IMR-90 (cell line): Measurements from ENCODE around the gene ZFP36. TPM values are rescaled to one million over a fixed set of nuclear protein-coding genes. Genes with fewer than 3 reads are reported as not detected.

ENCODE experiments used
- ATAC-seq: fragments of 200-7000 bp; cut with Tn5 transposase; 2 replicates; pipeline ENCODE4 v1.9.1; 2020; ENCODE audit warnings: low read depth, mild to moderate bottlenecking, moderate library complexity
- BruUV-seq: library from RNA; stranded (reverse); fragments of 400-500 nt; replicated peaks from 2 replicates; lab custom pipeline; 2021; lab: Mats Ljungman, UMichigan
- CTCF ChIA-PET: fragments of 300-600 bp; formaldehyde crosslinking; extraction: SDS; loops from one replicate; lab custom pipeline; 2021; ENCODE audit warnings: antibody characterized with exemption; lab: Yijun Ruan, JAX
- POLR2A ChIA-PET: fragments of 300-600 bp; sonication (Branson Sonifier 250); formaldehyde crosslinking; loops from one replicate; lab custom pipeline; 2022; ENCODE audit warnings: antibody characterized with exemption; ENCODE audit not compliant: unreplicated experiment; lab: Charles Lee
- DNase-seq: peaks from one replicate; pipeline ENCODE4 v3.0.0; 2013
- H2AFZ ChIP-seq: replicated peaks from 2 replicates; pipeline ENCODE3; 2013; ENCODE audit warnings: low read length, mild to moderate bottlenecking; ENCODE audit not compliant: poor library complexity
- H2AK5ac ChIP-seq: 2 replicates; pipeline ENCODE4 v1.6.1; 2013; ENCODE audit warnings: low read depth, low read length, inconsistent platforms
- H2AK9ac ChIP-seq: replicated peaks from 2 replicates; pipeline ENCODE3; 2013; ENCODE audit warnings: mild to moderate bottlenecking, low read depth, low read length, moderate library complexity; ENCODE audit not compliant: poor library complexity
- H2BK120ac ChIP-seq: 2 replicates; pipeline ENCODE4 v1.6.1; 2013; ENCODE audit warnings: low read depth, low read length, inconsistent platforms
- H2BK15ac ChIP-seq: 3 replicates; pipeline ENCODE4 v1.6.1; 2013; ENCODE audit warnings: low read depth, low read length, inconsistent platforms
- H2BK20ac ChIP-seq: 2 replicates; pipeline ENCODE4 v1.6.1; 2013; ENCODE audit warnings: low read depth, mild to moderate bottlenecking, inconsistent platforms, low read length, moderate library complexity
- H2BK5ac ChIP-seq: 2 replicates; pipeline ENCODE4 v1.6.1; 2013; ENCODE audit warnings: mild to moderate bottlenecking, low read depth, low read length, inconsistent platforms; ENCODE audit not compliant: poor library complexity, severe bottlenecking
- H3K14ac ChIP-seq: replicated peaks from 2 replicates; pipeline ENCODE4 v1.6.1; 2013; ENCODE audit warnings: low read depth, low read length, inconsistent platforms
- H3K18ac ChIP-seq: 2 replicates; pipeline ENCODE4 v1.6.1; 2013; ENCODE audit warnings: low read depth, low read length, control low read depth
- H3K23ac ChIP-seq: 2 replicates; pipeline ENCODE4 v1.6.1; 2013; ENCODE audit warnings: low read depth, low read length, inconsistent platforms
- H3K27ac ChIP-seq: 2 replicates; pipeline ENCODE4 v1.5.1; 2013; ENCODE audit warnings: mild to moderate bottlenecking, control low read depth, low read length; ENCODE audit not compliant: insufficient read depth
- H3K27me3 ChIP-seq: 2 replicates; pipeline ENCODE4 v1.6.1; 2013; ENCODE audit warnings: low read length; ENCODE audit not compliant: control insufficient read depth, insufficient read depth
- H3K36me3 ChIP-seq: 2 replicates; pipeline ENCODE4 v1.6.1; 2013; ENCODE audit warnings: low read length, mixed read lengths; ENCODE audit not compliant: control insufficient read depth, insufficient read depth
- H3K4ac ChIP-seq: 2 replicates; pipeline ENCODE4 v1.6.1; 2013; ENCODE audit warnings: low read depth, low read length, inconsistent platforms
- H3K4me1 ChIP-seq: 2 replicates; pipeline ENCODE4 v1.6.1; 2013; ENCODE audit warnings: low read length, mixed read lengths; ENCODE audit not compliant: control insufficient read depth, insufficient read depth
- H3K4me2 ChIP-seq: 2 replicates; pipeline ENCODE4 v1.6.1; 2013; ENCODE audit warnings: low read depth, mild to moderate bottlenecking, control low read depth, low read length, moderate library complexity
- H3K4me3 ChIP-seq: 2 replicates; pipeline ENCODE4 v1.5.1; 2013; ENCODE audit warnings: low read depth, mild to moderate bottlenecking, control low read depth, low read length, moderate library complexity; ENCODE audit not compliant: insufficient read depth
- H3K56ac ChIP-seq: 2 replicates; pipeline ENCODE4 v1.6.1; 2013; ENCODE audit warnings: low read length, inconsistent platforms; ENCODE audit not compliant: insufficient read depth; ENCODE audit errors: extremely low read depth
- H3K79me1 ChIP-seq, 2 experiments: 2 replicates each; pipeline ENCODE4 v1.6.1; 2013; ENCODE audit warnings: low read length in 2 of 2, inconsistent platforms in 1 of 2, low read depth in 1 of 2
- H3K9ac ChIP-seq: 2 replicates; pipeline ENCODE4 v1.6.1; 2013; ENCODE audit warnings: low read depth, low read length, control low read depth
- H3K9me1 ChIP-seq: 2 replicates; pipeline ENCODE4 v1.6.1; 2013; ENCODE audit warnings: low read length, inconsistent platforms; ENCODE audit not compliant: insufficient read depth
- H3K9me3 ChIP-seq: 2 replicates; pipeline ENCODE4 v1.6.1; 2013; ENCODE audit warnings: low read length; ENCODE audit not compliant: control insufficient read depth, insufficient read depth
- H4K20me1 ChIP-seq: 2 replicates; pipeline ENCODE4 v1.6.1; 2013; ENCODE audit warnings: low read length, inconsistent platforms; ENCODE audit not compliant: insufficient read depth
- H4K5ac ChIP-seq: 2 replicates; pipeline ENCODE4 v1.6.1; 2013; ENCODE audit warnings: mild to moderate bottlenecking, low read depth, low read length, control low read depth
- H4K8ac ChIP-seq, 2 experiments: 2 replicates each; pipeline ENCODE4 v1.6.1; 2013; ENCODE audit warnings: low read depth in 2 of 2, low read length in 2 of 2, control low read depth in 1 of 2, inconsistent platforms in 1 of 2
- H4K91ac ChIP-seq: 2 replicates; pipeline ENCODE4 v1.6.1; 2013; ENCODE audit warnings: low read depth, low read length, inconsistent platforms; ENCODE audit not compliant: insufficient read depth
- BHLHE40 ChIP-seq: fragments of 150-350 bp; IDR thresholded peaks from 2 replicates; pipeline ENCODE4 v1.6.1; 2016; ENCODE audit warnings: mild to moderate bottlenecking, low read depth, low read length
- CEBPB ChIP-seq: IDR thresholded peaks from 2 replicates; pipeline ENCODE4 v1.6.1; 2012; ENCODE audit warnings: low read depth, low read length, improper control_type of control experiment
- CHD1 ChIP-seq: IDR thresholded peaks from 2 replicates; pipeline ENCODE4 v1.6.1; 2012; ENCODE audit warnings: low read depth, low read length, improper control_type of control experiment
- FOS ChIP-seq: fragments of 150-350 bp; IDR thresholded peaks from 2 replicates; pipeline ENCODE4 v1.6.1; 2016; ENCODE audit warnings: low read depth, low read length
- MAFK ChIP-seq: IDR thresholded peaks from 2 replicates; pipeline ENCODE4 v1.6.1; 2012; ENCODE audit warnings: low read depth, low read length, improper control_type of control experiment
- MAZ ChIP-seq: IDR thresholded peaks from 2 replicates; pipeline ENCODE4 v1.6.1; 2012; ENCODE audit warnings: low read depth, mild to moderate bottlenecking, low read length, improper control_type of control experiment, moderate library complexity, borderline replicate concordance
- NFE2L2 ChIP-seq: fragments of 150-350 bp; IDR thresholded peaks from 2 replicates; pipeline ENCODE4 v1.6.1; 2016; ENCODE audit warnings: low read depth, mild to moderate bottlenecking, low read length
- POLR2A ChIP-seq: IDR thresholded peaks from 2 replicates; pipeline ENCODE4 v1.6.1; 2012; ENCODE audit warnings: mild to moderate bottlenecking, low read depth, low read length
- RAD21 ChIP-seq: IDR thresholded peaks from 2 replicates; pipeline ENCODE4 v1.6.1; 2012; ENCODE audit warnings: low read length, improper control_type of control experiment
- RCOR1 ChIP-seq: IDR thresholded peaks from 2 replicates; pipeline ENCODE4 v1.6.1; 2012; ENCODE audit warnings: mild to moderate bottlenecking, low read length, improper control_type of control experiment; ENCODE audit not compliant: insufficient replicate concordance
- RFX5 ChIP-seq: IDR thresholded peaks from 2 replicates; pipeline ENCODE4 v1.8.0; 2012; ENCODE audit warnings: low read depth, mild to moderate bottlenecking, low read length, moderate library complexity
- SMC3 ChIP-seq: fragments of 150-350 bp; IDR thresholded peaks from 2 replicates; pipeline ENCODE4 v1.6.1; 2016; ENCODE audit warnings: low read depth, mild to moderate bottlenecking, antibody characterized with exemption, low read length, moderate library complexity
- WGBS, 2 experiments: methylation state at CpG; one replicate each; pipeline versions ENCODE4 v1.1.5 to v1.1.7; 2013; ENCODE audit warnings: missing lambda C conversion rate in 2 of 2; ENCODE audit not compliant: insufficient read length in 1 of 2; ENCODE audit errors: extremely low coverage in 2 of 2; 5-methylcytosine and 5-hydroxymethylcytosine counted together
- dilution Hi-C: fragments of 300-500 bp; cut with HindIII; formaldehyde crosslinking; loops from one replicate; pipeline ENCODE4 v1.14.3; 2018; ENCODE audit warnings: low sequenced_read_pairs; ENCODE audit not compliant: unreplicated experiment
- in situ Hi-C: fragments of 300-500 bp; cut with MboI; formaldehyde crosslinking; loops from 3 replicates; pipeline ENCODE4 v1.14.3; 2019; ENCODE audit warnings: low sequenced_read_pairs, inconsistent platforms, mixed read lengths
- intact Hi-C: fragments of 100-400 bp; cut with micrococcal nuclease; formaldehyde crosslinking; loops from 2 replicates; pipeline ENCODE4 v1.10.0; 2022
- polyA plus RNA-seq, 3 experiments: library from polyadenylated mRNA; depleted of rRNA; stranded (reverse); fragments of >200 nt; gene quantifications; 2 replicates each; pipeline ENCODE4 v1.2.3, GENCODE V29; 2012; ENCODE audit warnings: low replicate concordance in 1 of 3
- total RNA-seq: library from RNA; depleted of rRNA; stranded (reverse); fragments of >200 nt; gene quantifications from 2 replicates; pipeline ENCODE4 v1.2.3, GENCODE V29; 2012
- TF ChIP-seq, protein P1 (sequence below): fragments of 150-350 bp; IDR thresholded peaks from 2 replicates; pipeline ENCODE4 v1.6.1; 2016; ENCODE audit warnings: low read depth, mild to moderate bottlenecking, low read length, moderate library complexity, borderline replicate concordance
- TF ChIP-seq, protein P2 (sequence below): fragments of 150-350 bp; IDR thresholded peaks from 2 replicates; pipeline ENCODE4 v1.6.1; 2017; ENCODE audit warnings: mild to moderate bottlenecking, antibody characterized with exemption, low read length, low read depth
- TF ChIP-seq, protein P3 (sequence below): conservative IDR thresholded peaks from 2 replicates; pipeline ENCODE4 v1.5.1; 2012; ENCODE audit warnings: mild to moderate bottlenecking, low read depth, low read length, improper control_type of control experiment

The ZFP36 gene
- total and polyA plus RNA-seq, 2 of the 4 experiments (the other 2 are of a cell fraction), result 1.4 to 45.0 TPM

DNA sequence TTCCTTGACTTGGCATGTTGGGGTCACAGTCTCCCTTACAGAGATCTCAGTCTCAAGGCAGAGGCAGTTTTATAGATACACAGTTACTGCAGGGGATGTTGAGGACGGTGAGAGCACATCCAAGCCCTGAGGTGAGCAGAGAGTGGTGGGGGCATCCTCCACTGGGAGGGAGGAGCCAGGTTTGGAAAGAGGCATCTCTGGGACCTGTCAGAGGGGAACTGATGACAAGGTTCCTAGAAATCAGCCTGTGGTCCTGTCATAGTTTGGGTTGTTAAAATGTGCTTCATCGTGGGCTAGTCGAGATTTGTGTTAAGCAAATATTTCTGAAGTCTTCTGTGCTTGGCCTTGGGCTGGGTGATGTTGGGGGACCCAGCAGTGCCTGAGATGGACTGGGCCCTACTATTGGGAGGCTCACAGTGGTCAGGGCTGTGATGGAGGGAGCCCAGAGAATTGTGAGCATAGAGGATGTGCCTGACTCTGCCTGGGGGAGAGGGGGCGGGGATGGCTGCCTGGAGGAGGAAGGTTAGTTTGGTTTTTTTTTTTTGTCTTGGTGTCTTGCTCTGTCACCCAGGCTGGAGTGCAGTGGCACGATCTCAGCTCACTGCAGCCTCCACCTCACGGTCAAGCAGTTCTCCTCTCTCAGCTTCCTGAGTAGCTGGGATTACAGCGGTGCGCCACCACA lies 42.6 kb downstream of the ZFP36 start:
- DNase-seq, result no peak
- ATAC-seq, result no peak
- CTCF ChIA-PET, result no interaction called here
- TF ChIP-seq POLR2A (no peak), MAZ (no peak), BHLHE40 (no peak), NFE2L2 (no peak), CHD1 (no peak), MAFK (no peak), CEBPB (no peak), RCOR1 (no peak), RFX5 (no peak), RAD21 (no peak), FOS (no peak), SMC3 (no peak)
- TF ChIP-seq, protein P1, sequence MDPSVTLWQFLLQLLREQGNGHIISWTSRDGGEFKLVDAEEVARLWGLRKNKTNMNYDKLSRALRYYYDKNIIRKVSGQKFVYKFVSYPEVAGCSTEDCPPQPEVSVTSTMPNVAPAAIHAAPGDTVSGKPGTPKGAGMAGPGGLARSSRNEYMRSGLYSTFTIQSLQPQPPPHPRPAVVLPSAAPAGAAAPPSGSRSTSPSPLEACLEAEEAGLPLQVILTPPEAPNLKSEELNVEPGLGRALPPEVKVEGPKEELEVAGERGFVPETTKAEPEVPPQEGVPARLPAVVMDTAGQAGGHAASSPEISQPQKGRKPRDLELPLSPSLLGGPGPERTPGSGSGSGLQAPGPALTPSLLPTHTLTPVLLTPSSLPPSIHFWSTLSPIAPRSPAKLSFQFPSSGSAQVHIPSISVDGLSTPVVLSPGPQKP, result no peak
- TF ChIP-seq, protein P2, sequence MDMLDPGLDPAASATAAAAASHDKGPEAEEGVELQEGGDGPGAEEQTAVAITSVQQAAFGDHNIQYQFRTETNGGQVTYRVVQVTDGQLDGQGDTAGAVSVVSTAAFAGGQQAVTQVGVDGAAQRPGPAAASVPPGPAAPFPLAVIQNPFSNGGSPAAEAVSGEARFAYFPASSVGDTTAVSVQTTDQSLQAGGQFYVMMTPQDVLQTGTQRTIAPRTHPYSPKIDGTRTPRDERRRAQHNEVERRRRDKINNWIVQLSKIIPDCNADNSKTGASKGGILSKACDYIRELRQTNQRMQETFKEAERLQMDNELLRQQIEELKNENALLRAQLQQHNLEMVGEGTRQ, result no peak
- TF ChIP-seq, protein P3, sequence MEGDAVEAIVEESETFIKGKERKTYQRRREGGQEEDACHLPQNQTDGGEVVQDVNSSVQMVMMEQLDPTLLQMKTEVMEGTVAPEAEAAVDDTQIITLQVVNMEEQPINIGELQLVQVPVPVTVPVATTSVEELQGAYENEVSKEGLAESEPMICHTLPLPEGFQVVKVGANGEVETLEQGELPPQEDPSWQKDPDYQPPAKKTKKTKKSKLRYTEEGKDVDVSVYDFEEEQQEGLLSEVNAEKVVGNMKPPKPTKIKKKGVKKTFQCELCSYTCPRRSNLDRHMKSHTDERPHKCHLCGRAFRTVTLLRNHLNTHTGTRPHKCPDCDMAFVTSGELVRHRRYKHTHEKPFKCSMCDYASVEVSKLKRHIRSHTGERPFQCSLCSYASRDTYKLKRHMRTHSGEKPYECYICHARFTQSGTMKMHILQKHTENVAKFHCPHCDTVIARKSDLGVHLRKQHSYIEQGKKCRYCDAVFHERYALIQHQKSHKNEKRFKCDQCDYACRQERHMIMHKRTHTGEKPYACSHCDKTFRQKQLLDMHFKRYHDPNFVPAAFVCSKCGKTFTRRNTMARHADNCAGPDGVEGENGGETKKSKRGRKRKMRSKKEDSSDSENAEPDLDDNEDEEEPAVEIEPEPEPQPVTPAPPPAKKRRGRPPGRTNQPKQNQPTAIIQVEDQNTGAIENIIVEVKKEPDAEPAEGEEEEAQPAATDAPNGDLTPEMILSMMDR, result no peak

More for the DNA sequence above, 42.6 kb downstream of the ZFP36 start:
- H2AFZ ChIP-seq, result no peak overlapping the region
- H4K20me1 ChIP-seq, result peaks cover 56% of the 10 kb centered on the region
- H3K56ac ChIP-seq, result no peak overlapping the region
- WGBS, 2 experiments, result 100% methylated on average over 1 of the region's 8 CpGs; no CpG with 5 or more reads in 1 of the 2 experiments
- H3K4me2 ChIP-seq, result no peak overlapping the region
- H3K9me3 ChIP-seq, result no peaks in the 10 kb centered on the region
- H4K8ac ChIP-seq, result no peak overlapping the region
- no peak overlapping the region for H2BK120ac ChIP-seq
- dilution Hi-C loops (no loop called here), intact Hi-C loops (loop anchor here (10.0 kb wide), 1 partner anchor 396 kb away; the partner anchor contains the start of gene FBL), in situ Hi-C loops (loop anchor here (25.0 kb wide), 1 partner anchor 388 kb away; the partner anchor contains the start of genes DYRK1B and FBL)
- no peak overlapping the region for H3K23ac ChIP-seq
- no TSS peak for BruUV-seq
- no peak overlapping the region for H2BK15ac ChIP-seq
- H3K79me1 ChIP-seq, result peaks cover 22 to 82% of the 10 kb centered on the region in 2 experiments
- H3K9me1 ChIP-seq, result peaks cover 22% of the 10 kb centered on the region
- H3K18ac ChIP-seq, result no peak overlapping the region
- POLR2A ChIA-PET, result no interaction called here
- peaks cover 30% of the 10 kb centered on the region for H3K36me3 ChIP-seq
- no peak overlapping the region for H3K4ac ChIP-seq
- no peak overlapping the region for H2BK20ac ChIP-seq
- no peak overlapping the region for H2BK5ac ChIP-seq
- no peak overlapping the region for H3K27ac ChIP-seq
- H3K27me3 ChIP-seq, result no peaks in the 10 kb centered on the region
- no peak overlapping the region for H3K9ac ChIP-seq
- peaks cover 5% of the 10 kb centered on the region for H3K4me1 ChIP-seq
- H2AK9ac ChIP-seq, result no peak overlapping the region
- H4K91ac ChIP-seq, result no peak overlapping the region
- H3K4me3 ChIP-seq, result no peak overlapping the region
- no peak overlapping the region for H2AK5ac ChIP-seq
- H3K14ac ChIP-seq, result 0 out of 2 replicates have a peak overlapping the region, but pooled peaks have one; percentile 25
- H4K5ac ChIP-seq, result no peak overlapping the region
